GM12872 (cell line): ENCODE results near the gene GTF3C1.

Source experiments
- CTCF ChIP-seq: IDR thresholded peaks from 3 replicates; pipeline ENCODE4 v1.5.1; 2011; ENCODE audit warnings: low read depth, mild to moderate bottlenecking, low read length, moderate library complexity; ENCODE audit not compliant: insufficient read depth

The GTF3C1 gene

GRCh38 chr16:27445502-27446175, 104.1 kb downstream of the GTF3C1 start:
- TF ChIP-seq CTCF, result peak; percentile 43; the same call in 2 of the 3 replicates

- TF ChIP-seq CTCF, result no peak
Observed at GRCh38 chr16:27444470-27444869, 105.2 kb downstream of the GTF3C1 start.

- no peak for TF ChIP-seq CTCF
Observed at GRCh38 chr16:27444015-27444414, 105.7 kb downstream of the GTF3C1 start.

- no peak for TF ChIP-seq CTCF
Observed at GRCh38 chr16:27441998-27442397, 107.7 kb downstream of the GTF3C1 start.

GRCh38 chr16:27441276-27441675, 108.4 kb downstream of the GTF3C1 start:
- TF ChIP-seq CTCF, result no peak

GRCh38 chr16:27439271-27440018, 110.3 kb downstream of the GTF3C1 start:
- TF ChIP-seq CTCF, result no peak

GRCh38 chr16:27437946-27438345, 111.8 kb downstream of the GTF3C1 start:
- TF ChIP-seq CTCF, result no peak
